ENCODE data around the gene STXBP1.

GRCh38 chr9:127563579-127563978, 48.5 kb upstream of the STXBP1 start:
- TF ChIP-seq, protein P1, sequence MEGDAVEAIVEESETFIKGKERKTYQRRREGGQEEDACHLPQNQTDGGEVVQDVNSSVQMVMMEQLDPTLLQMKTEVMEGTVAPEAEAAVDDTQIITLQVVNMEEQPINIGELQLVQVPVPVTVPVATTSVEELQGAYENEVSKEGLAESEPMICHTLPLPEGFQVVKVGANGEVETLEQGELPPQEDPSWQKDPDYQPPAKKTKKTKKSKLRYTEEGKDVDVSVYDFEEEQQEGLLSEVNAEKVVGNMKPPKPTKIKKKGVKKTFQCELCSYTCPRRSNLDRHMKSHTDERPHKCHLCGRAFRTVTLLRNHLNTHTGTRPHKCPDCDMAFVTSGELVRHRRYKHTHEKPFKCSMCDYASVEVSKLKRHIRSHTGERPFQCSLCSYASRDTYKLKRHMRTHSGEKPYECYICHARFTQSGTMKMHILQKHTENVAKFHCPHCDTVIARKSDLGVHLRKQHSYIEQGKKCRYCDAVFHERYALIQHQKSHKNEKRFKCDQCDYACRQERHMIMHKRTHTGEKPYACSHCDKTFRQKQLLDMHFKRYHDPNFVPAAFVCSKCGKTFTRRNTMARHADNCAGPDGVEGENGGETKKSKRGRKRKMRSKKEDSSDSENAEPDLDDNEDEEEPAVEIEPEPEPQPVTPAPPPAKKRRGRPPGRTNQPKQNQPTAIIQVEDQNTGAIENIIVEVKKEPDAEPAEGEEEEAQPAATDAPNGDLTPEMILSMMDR (conservative IDR thresholded peaks at IDR 0.05; ENCODE audit: low read depth, low read length), result no peak
- TF ChIP-seq EZH2 (IDR thresholded peaks at IDR 0.05; ENCODE audit: borderline replicate concordance, low read depth, low read length, poor library complexity, severe bottlenecking), result no peak
